ENCODE results near the gene P2RY2.
A peak's percentile ranks its signal among the peaks of the same experiment; 100 is the strongest.

Gene P2RY2

GRCh38 chr11:73268671-73269271 is 50.7 kb downstream of the P2RY2 start:
- Histone ChIP-seq H3K27me3 (ENCODE audit: insufficient read depth, poor library complexity, severe bottlenecking) (no peaks in the 10 kb centered on the region), H3K4me3 (replicated peaks; ENCODE audit: insufficient read depth, low read length) (no peak overlapping the region), H3K27ac (replicated peaks) (no peak overlapping the region)
- TF ChIP-seq GABPA (IDR thresholded peaks at IDR 0.05; ENCODE audit: low read depth) (no peak), POLR2AphosphoS5 (IDR thresholded peaks at IDR 0.05; ENCODE audit: low read depth) (no peak), SPI1 (IDR thresholded peaks at IDR 0.05; ENCODE audit: borderline replicate concordance, low read depth) (no peak)
- TF ChIP-seq, protein P1, sequence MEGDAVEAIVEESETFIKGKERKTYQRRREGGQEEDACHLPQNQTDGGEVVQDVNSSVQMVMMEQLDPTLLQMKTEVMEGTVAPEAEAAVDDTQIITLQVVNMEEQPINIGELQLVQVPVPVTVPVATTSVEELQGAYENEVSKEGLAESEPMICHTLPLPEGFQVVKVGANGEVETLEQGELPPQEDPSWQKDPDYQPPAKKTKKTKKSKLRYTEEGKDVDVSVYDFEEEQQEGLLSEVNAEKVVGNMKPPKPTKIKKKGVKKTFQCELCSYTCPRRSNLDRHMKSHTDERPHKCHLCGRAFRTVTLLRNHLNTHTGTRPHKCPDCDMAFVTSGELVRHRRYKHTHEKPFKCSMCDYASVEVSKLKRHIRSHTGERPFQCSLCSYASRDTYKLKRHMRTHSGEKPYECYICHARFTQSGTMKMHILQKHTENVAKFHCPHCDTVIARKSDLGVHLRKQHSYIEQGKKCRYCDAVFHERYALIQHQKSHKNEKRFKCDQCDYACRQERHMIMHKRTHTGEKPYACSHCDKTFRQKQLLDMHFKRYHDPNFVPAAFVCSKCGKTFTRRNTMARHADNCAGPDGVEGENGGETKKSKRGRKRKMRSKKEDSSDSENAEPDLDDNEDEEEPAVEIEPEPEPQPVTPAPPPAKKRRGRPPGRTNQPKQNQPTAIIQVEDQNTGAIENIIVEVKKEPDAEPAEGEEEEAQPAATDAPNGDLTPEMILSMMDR (IDR thresholded peaks at IDR 0.05; ENCODE audit: insufficient read depth, low read length): no peak
- TF ChIP-seq, protein P2, sequence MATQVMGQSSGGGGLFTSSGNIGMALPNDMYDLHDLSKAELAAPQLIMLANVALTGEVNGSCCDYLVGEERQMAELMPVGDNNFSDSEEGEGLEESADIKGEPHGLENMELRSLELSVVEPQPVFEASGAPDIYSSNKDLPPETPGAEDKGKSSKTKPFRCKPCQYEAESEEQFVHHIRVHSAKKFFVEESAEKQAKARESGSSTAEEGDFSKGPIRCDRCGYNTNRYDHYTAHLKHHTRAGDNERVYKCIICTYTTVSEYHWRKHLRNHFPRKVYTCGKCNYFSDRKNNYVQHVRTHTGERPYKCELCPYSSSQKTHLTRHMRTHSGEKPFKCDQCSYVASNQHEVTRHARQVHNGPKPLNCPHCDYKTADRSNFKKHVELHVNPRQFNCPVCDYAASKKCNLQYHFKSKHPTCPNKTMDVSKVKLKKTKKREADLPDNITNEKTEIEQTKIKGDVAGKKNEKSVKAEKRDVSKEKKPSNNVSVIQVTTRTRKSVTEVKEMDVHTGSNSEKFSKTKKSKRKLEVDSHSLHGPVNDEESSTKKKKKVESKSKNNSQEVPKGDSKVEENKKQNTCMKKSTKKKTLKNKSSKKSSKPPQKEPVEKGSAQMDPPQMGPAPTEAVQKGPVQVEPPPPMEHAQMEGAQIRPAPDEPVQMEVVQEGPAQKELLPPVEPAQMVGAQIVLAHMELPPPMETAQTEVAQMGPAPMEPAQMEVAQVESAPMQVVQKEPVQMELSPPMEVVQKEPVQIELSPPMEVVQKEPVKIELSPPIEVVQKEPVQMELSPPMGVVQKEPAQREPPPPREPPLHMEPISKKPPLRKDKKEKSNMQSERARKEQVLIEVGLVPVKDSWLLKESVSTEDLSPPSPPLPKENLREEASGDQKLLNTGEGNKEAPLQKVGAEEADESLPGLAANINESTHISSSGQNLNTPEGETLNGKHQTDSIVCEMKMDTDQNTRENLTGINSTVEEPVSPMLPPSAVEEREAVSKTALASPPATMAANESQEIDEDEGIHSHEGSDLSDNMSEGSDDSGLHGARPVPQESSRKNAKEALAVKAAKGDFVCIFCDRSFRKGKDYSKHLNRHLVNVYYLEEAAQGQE (IDR thresholded peaks at IDR 0.05; ENCODE audit: insufficient replicate concordance, low read depth): no peak
- DNase-seq (ENCODE audit: low read depth in 1 of 2, low spot score in 1 of 2): no peak

GRCh38 chr11:73269459-73270015 is 51.5 kb downstream of the P2RY2 start:
- DNase-seq (ENCODE audit: low read depth in 1 of 2, low spot score in 1 of 2): no peak
- no peak overlapping the region for H3K4me3 ChIP-seq (replicated peaks; ENCODE audit: insufficient read depth, low read length)
- TF ChIP-seq, protein P2 (IDR thresholded peaks at IDR 0.05; ENCODE audit: insufficient replicate concordance, low read depth): no peak
- TF ChIP-seq SPI1 (IDR thresholded peaks at IDR 0.05; ENCODE audit: borderline replicate concordance, low read depth): no peak
- no peak for TF ChIP-seq GABPA (IDR thresholded peaks at IDR 0.05; ENCODE audit: low read depth)
- TF ChIP-seq, protein P1 (IDR thresholded peaks at IDR 0.05; ENCODE audit: insufficient read depth, low read length): no peak
- TF ChIP-seq POLR2AphosphoS5 (IDR thresholded peaks at IDR 0.05; ENCODE audit: low read depth): no peak
- peak overlapping the region; percentile 23 for H3K27ac ChIP-seq (replicated peaks)
- H3K27me3 ChIP-seq (ENCODE audit: insufficient read depth, poor library complexity, severe bottlenecking): no peaks in the 10 kb centered on the region

DNA sequence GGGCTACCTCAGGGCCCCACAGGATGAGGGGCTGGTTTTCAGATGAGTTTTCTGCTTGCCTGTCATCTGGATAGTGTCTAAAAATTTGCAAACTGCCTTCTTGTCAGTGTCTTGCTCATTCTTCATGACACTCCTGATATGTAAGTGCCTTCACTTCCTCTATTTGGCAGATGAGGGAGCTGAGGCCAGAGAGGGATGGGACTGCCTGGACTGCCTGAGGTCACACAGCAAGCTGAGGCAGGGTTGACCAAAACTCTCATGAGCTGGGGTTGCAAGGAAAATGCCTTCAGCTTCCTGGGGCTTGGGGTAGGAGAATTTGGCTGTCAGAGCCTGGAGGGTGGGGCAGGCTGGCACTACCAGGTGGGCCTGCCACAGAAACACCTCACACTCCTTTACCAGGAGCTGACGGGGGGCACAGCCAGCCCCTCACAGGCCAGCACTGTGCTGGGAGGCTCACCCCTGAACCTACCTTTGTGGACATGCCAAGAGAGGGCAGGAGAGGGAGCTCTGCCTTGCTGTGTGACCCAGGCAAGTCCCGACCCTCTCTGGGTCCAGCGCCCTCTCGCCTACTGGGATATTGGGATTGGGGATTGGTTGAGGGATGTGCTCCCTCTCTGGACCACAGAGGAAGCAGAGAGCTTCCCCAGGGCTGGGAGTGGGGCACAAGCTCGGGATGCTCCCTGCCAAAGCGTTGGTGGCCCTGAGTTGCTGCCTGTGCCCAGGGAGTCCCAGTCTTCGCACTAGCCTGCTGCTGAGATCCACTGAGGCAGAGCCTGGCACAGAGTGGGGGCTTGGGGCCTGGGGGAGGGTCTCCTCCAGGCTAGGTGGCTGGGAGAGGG is 52.2 kb downstream of the P2RY2 start:
- no peak overlapping the region for H3K4me3 ChIP-seq (replicated peaks; ENCODE audit: insufficient read depth, low read length)
- H3K27me3 ChIP-seq (ENCODE audit: insufficient read depth, poor library complexity, severe bottlenecking): no peaks in the 10 kb centered on the region
- TF ChIP-seq, protein P1 (IDR thresholded peaks at IDR 0.05; ENCODE audit: insufficient read depth, low read length): no peak
- TF ChIP-seq, protein P2 (IDR thresholded peaks at IDR 0.05; ENCODE audit: insufficient replicate concordance, low read depth): no peak
- peak; percentile 97 for TF ChIP-seq SPI1 (IDR thresholded peaks at IDR 0.05; ENCODE audit: borderline replicate concordance, low read depth)
- no peak for TF ChIP-seq POLR2AphosphoS5 (IDR thresholded peaks at IDR 0.05; ENCODE audit: low read depth)
- no peak for TF ChIP-seq GABPA (IDR thresholded peaks at IDR 0.05; ENCODE audit: low read depth)
- peak overlapping the region; percentile 23 for H3K27ac ChIP-seq (replicated peaks)
- DNase-seq (ENCODE audit: low read depth in 1 of 2, low spot score in 1 of 2): peak in 1 of 2 experiments; percentile 61
